ENCODE measurements around the gene UBFD1. TPM values are rescaled to one million over a fixed set of nuclear protein-coding genes. Genes with fewer than 3 reads are reported as not detected.

UBFD1 gene
- total and polyA plus RNA-seq, 4 donors, result 8.5 to 61.4 (median 31.4) TPM

GRCh38 chr16:23557779-23558702 is 514 bp downstream of the UBFD1 start:
- peak overlapping the region; percentile 92 to 95 for H3K27ac ChIP-seq (ENCODE audit: low read depth in 1 of 2, low read length in 1 of 2)
- peak; percentile 2 for ATAC-seq (ENCODE audit: insufficient read depth, low FRiP score)

GRCh38 chr16:23561586-23561985 is 4.1 kb downstream of the UBFD1 start:
- TF ChIP-seq CTCF (IDR thresholded peaks at IDR 0.05; ENCODE audit: control extremely low read depth, extremely low read depth), result no peak

More at GRCh38 chr16:23557779-23558702, 514 bp downstream of the UBFD1 start:
- no peaks in the 10 kb centered on the region for H3K9me3 ChIP-seq (ENCODE audit: control insufficient read depth in 4 of 4, insufficient read depth in 3 of 4, low read length in 3 of 4)
- H3K27me3 ChIP-seq (ENCODE audit: control insufficient read depth in 3 of 3, insufficient read depth in 3 of 3, low read length in 2 of 3), result no peaks in the 10 kb centered on the region
- H3K9ac ChIP-seq (ENCODE audit: insufficient read depth in 1 of 2, low read length in 2 of 2), result peak overlapping the region; percentile 76 to 91
- H3K4me1 ChIP-seq (ENCODE audit: control insufficient read depth in 5 of 5, insufficient read depth in 5 of 5, low read length in 5 of 5), result peaks cover 0 to 10% (median 10%) of the 10 kb centered on the region in 5 donors
- H3K4me3 ChIP-seq, result peak overlapping the region; percentile 95
- peaks cover 10 to 24% (median 17%) of the 10 kb centered on the region in 4 donors for H3K36me3 ChIP-seq (ENCODE audit: control insufficient read depth in 4 of 4, insufficient read depth in 4 of 4, low read length in 4 of 4)
- peak; percentile 22 to 36 (median 27) for DNase-seq
- TF ChIP-seq CTCF (IDR thresholded peaks at IDR 0.05; ENCODE audit: control extremely low read depth, extremely low read depth), result no peak
- 2 to 4% methylated on average over 38 to 60 of the region's 60 CpGs for WGBS, 2 donors

GRCh38 chr16:23562505-23562904 is 5.0 kb downstream of the UBFD1 start:
- WGBS, 2 donors, result 97% methylated on average over 13 of the region's 13 CpGs
- TF ChIP-seq CTCF (IDR thresholded peaks at IDR 0.05; ENCODE audit: control extremely low read depth, extremely low read depth), result no peak
- Histone ChIP-seq H3K4me1 (ENCODE audit: control insufficient read depth in 5 of 5, insufficient read depth in 5 of 5, low read length in 5 of 5) (peaks cover 0 to 10% (median 10%) of the 10 kb centered on the region in 5 donors), H3K9me3 (ENCODE audit: control insufficient read depth in 4 of 4, insufficient read depth in 3 of 4, low read length in 3 of 4) (no peaks in the 10 kb centered on the region), H3K36me3 (ENCODE audit: control insufficient read depth in 4 of 4, insufficient read depth in 4 of 4, low read length in 4 of 4) (peaks cover 35 to 56% (median 45%) of the 10 kb centered on the region in 4 donors), H3K27me3 (ENCODE audit: control insufficient read depth in 3 of 3, insufficient read depth in 3 of 3, low read length in 2 of 3) (no peaks in the 10 kb centered on the region), H3K9ac (ENCODE audit: insufficient read depth in 1 of 2, low read length in 2 of 2) (no peak overlapping the region), H3K4me3 (no peak overlapping the region), H3K27ac (ENCODE audit: low read depth in 1 of 2, low read length in 1 of 2) (no peak overlapping the region)
- ATAC-seq (ENCODE audit: insufficient read depth, low FRiP score) (no peak), DNase-seq (no peak)

More at GRCh38 chr16:23561586-23561985, 4.1 kb downstream of the UBFD1 start:
- Histone ChIP-seq H3K4me3 (no peak overlapping the region), H3K4me1 (ENCODE audit: control insufficient read depth in 5 of 5, insufficient read depth in 5 of 5, low read length in 5 of 5) (peaks cover 0 to 10% (median 10%) of the 10 kb centered on the region in 5 donors), H3K27me3 (ENCODE audit: control insufficient read depth in 3 of 3, insufficient read depth in 3 of 3, low read length in 2 of 3) (no peaks in the 10 kb centered on the region), H3K36me3 (ENCODE audit: control insufficient read depth in 4 of 4, insufficient read depth in 4 of 4, low read length in 4 of 4) (peaks cover 27 to 48% (median 38%) of the 10 kb centered on the region in 4 donors), H3K27ac (ENCODE audit: low read depth in 1 of 2, low read length in 1 of 2) (no peak overlapping the region), H3K9ac (ENCODE audit: insufficient read depth in 1 of 2, low read length in 2 of 2) (no peak overlapping the region), H3K9me3 (ENCODE audit: control insufficient read depth in 4 of 4, insufficient read depth in 3 of 4, low read length in 3 of 4) (no peaks in the 10 kb centered on the region)
- WGBS, 2 donors, result 86 to 91% methylated on average over 5 of the region's 5 CpGs
- DNase-seq, result no peak
- ATAC-seq (ENCODE audit: insufficient read depth, low FRiP score), result no peak

Data from lung (tissue), 12 donors.